GM08714 (cell line): ENCODE measurements around the gene CPTP.

Experiments used
- H3K4me3 ChIP-seq: fragments of 200-500 bp; sonication (Bioruptor generic); 2 replicates; pipeline ENCODE4 v1.5.1; 2014; ENCODE audit warnings: mild to moderate bottlenecking, low read length, inconsistent platforms
- ZNF274 ChIP-seq: IDR thresholded peaks from 2 replicates; pipeline ENCODE4 v1.6.1; 2012; ENCODE audit warnings: mild to moderate bottlenecking, low read depth, low read length

The CPTP gene

DNA sequence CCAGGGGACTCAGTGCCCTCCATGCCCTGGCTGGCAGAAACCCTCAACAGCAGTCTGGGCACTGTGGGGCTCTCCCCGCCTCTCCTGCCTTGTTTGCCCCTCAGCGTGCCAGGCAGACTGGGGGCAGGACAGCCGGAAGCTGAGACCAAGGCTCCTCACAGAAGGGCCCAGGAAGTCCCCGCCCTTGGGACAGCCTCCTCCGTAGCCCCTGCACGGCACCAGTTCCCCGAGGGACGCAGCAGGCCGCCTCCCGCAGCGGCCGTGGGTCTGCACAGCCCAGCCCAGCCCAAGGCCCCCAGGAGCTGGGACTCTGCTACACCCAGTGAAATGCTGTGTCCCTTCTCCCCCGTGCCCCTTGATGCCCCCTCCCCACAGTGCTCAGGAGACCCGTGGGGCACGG, 3.7 kb downstream of the CPTP start:
- TF ChIP-seq ZNF274, result no peak
- no peak overlapping the region for H3K4me3 ChIP-seq

- no peak for TF ChIP-seq ZNF274
- H3K4me3 ChIP-seq, result no peak overlapping the region
These were observed 5.0 kb downstream of the CPTP start for GRCh38 chr1:1329304-1330210.

- H3K4me3 ChIP-seq, result no peak overlapping the region
- no peak for TF ChIP-seq ZNF274
These were observed 5.9 kb downstream of the CPTP start for GRCh38 chr1:1330366-1331067.

DNA sequence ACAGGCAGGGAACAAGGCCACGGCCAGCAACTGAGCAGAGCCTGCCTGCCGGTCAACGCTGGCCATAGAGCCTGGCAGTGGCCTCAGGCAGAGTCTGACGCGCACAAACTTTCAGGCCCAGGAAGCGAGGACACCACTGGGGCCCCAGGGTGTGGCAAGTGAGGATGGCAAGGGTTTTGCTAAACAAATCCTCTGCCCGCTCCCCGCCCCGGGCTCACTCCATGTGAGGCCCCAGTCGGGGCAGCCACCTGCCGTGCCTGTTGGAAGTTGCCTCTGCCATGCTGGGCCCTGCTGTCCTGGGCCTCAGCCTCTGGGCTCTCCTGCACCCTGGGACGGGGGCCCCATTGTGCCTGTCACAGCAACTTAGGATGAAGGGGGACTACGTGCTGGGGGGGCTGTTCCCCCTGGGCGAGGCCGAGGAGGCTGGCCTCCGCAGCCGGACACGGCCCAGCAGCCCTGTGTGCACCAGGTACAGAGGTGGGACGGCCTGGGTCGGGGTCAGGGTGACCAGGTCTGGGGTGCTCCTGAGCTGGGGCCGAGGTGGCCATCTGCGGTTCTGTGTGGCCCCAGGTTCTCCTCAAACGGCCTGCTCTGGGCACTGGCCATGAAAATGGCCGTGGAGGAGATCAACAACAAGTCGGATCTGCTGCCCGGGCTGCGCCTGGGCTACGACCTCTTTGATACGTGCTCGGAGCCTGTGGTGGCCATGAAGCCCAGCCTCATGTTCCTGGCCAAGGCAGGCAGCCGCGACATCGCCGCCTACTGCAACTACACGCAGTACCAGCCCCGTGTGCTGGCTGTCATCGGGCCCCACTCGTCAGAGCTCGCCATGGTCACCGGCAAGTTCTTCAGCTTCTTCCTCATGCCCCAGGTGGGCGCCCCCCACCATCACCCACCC, 6.7 kb downstream of the CPTP start, which contains the start of gene TAS1R3:
Gene TAS1R3 (plus strand): TSS at position 213 of the 898 bp plus-strand sequence. CDS start 66 bp downstream, at position 279.
- no peak within 1 kb of the TSS for H3K4me3 ChIP-seq
- TF ChIP-seq ZNF274, result no peak

DNA sequence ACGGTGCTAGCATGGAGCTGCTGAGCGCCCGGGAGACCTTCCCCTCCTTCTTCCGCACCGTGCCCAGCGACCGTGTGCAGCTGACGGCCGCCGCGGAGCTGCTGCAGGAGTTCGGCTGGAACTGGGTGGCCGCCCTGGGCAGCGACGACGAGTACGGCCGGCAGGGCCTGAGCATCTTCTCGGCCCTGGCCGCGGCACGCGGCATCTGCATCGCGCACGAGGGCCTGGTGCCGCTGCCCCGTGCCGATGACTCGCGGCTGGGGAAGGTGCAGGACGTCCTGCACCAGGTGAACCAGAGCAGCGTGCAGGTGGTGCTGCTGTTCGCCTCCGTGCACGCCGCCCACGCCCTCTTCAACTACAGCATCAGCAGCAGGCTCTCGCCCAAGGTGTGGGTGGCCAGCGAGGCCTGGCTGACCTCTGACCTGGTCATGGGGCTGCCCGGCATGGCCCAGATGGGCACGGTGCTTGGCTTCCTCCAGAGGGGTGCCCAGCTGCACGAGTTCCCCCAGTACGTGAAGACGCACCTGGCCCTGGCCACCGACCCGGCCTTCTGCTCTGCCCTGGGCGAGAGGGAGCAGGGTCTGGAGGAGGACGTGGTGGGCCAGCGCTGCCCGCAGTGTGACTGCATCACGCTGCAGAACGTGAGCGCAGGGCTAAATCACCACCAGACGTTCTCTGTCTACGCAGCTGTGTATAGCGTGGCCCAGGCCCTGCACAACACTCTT, 7.6 kb downstream of the CPTP start:
- H3K4me3 ChIP-seq, result no peak overlapping the region
- TF ChIP-seq ZNF274, result no peak

DNA sequence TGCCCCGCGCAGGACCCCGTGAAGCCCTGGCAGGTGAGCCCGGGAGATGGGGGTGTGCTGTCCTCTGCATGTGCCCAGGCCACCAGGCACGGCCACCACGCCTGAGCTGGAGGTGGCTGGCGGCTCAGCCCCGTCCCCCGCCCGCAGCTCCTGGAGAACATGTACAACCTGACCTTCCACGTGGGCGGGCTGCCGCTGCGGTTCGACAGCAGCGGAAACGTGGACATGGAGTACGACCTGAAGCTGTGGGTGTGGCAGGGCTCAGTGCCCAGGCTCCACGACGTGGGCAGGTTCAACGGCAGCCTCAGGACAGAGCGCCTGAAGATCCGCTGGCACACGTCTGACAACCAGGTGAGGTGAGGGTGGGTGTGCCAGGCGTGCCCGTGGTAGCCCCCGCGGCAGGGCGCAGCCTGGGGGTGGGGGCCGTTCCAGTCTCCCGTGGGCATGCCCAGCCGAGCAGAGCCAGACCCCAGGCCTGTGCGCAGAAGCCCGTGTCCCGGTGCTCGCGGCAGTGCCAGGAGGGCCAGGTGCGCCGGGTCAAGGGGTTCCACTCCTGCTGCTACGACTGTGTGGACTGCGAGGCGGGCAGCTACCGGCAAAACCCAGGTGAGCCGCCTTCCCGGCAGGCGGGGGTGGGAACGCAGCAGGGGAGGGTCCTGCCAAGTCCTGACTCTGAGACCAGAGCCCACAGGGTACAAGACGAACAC, 8.3 kb downstream of the CPTP start:
- TF ChIP-seq ZNF274, result no peak
- H3K4me3 ChIP-seq, result no peak overlapping the region

DNA sequence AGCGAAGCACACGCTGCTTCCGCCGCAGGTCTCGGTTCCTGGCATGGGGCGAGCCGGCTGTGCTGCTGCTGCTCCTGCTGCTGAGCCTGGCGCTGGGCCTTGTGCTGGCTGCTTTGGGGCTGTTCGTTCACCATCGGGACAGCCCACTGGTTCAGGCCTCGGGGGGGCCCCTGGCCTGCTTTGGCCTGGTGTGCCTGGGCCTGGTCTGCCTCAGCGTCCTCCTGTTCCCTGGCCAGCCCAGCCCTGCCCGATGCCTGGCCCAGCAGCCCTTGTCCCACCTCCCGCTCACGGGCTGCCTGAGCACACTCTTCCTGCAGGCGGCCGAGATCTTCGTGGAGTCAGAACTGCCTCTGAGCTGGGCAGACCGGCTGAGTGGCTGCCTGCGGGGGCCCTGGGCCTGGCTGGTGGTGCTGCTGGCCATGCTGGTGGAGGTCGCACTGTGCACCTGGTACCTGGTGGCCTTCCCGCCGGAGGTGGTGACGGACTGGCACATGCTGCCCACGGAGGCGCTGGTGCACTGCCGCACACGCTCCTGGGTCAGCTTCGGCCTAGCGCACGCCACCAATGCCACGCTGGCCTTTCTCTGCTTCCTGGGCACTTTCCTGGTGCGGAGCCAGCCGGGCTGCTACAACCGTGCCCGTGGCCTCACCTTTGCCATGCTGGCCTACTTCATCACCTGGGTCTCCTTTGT, 9.1 kb downstream of the CPTP start:
- TF ChIP-seq ZNF274, result no peak
- H3K4me3 ChIP-seq, result no peak overlapping the region

GRCh38 chr1:1334835-1335234, 10.2 kb downstream of the CPTP start:
- H3K4me3 ChIP-seq, result no peak overlapping the region
- no peak for TF ChIP-seq ZNF274

- no peak overlapping the region for H3K4me3 ChIP-seq
These were observed 10.7 kb downstream of the CPTP start for GRCh38 chr1:1335283-1335682.

DNA sequence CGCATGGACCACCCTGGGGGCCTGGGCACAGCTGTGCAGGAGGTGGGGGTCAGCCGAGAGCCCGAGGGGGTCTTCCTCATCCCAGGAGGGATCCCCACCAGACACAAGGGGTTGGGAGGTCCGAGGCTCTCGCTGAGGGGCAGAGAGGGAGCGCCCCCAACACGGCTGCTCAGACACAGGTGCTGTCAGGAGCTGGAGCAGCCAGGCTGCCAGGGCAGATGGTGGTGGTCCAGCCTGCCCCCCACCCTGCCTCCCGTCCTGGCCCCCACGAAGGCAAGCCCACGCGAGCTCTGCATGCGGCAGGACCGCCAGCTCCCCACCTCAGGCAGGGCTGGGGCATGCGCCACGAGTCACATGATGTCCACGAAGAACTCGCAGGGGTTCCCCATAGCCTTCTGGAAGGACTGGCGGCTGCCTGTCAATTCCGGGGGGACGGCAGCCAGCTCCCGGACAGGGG, 11.2 kb downstream of the CPTP start:
- TF ChIP-seq ZNF274, result no peak
- no peak overlapping the region for H3K4me3 ChIP-seq

More at GRCh38 chr1:1335283-1335682, 10.7 kb downstream of the CPTP start:
- TF ChIP-seq ZNF274, result no peak

GRCh38 chr1:1336446-1336845, 11.8 kb downstream of the CPTP start:
- no peak for TF ChIP-seq ZNF274

GRCh38 chr1:1336931-1337792, 12.6 kb downstream of the CPTP start:
- no peak overlapping the region for H3K4me3 ChIP-seq
- TF ChIP-seq ZNF274, result no peak

More at GRCh38 chr1:1336446-1336845, 11.8 kb downstream of the CPTP start:
- no peak overlapping the region for H3K4me3 ChIP-seq
